Keratinocyte (primary cell): Measurements from ENCODE around the gene ZBTB7A. TPM values are rescaled to one million over a fixed set of nuclear protein-coding genes. Genes with fewer than 3 reads are reported as not detected.

Experiments
- DNase-seq: peaks from one replicate; pipeline ENCODE4 v3.0.0-alpha.2; 2011; ENCODE audit warnings: low read depth, missing footprints, low spot score
- FAIRE-seq: peaks from 2 replicates; lab custom pipeline; 2011; peaks lifted over from hg19 to GRCh38; lab: Jason Lieb, UNC
- H2AFZ ChIP-seq: 2 replicates; pipeline ENCODE4 v1.6.0; 2012; ENCODE audit warnings: low read length, control low read depth, inconsistent platforms; ENCODE audit not compliant: control insufficient read depth
- H3K27ac ChIP-seq: 2 replicates; pipeline ENCODE4 v1.5.1; 2011; ENCODE audit warnings: low read length; ENCODE audit not compliant: control insufficient read depth, insufficient read depth
- H3K27me3 ChIP-seq: 3 replicates; pipeline ENCODE4 v1.6.0; 2011; ENCODE audit warnings: low read length; ENCODE audit not compliant: control insufficient read depth, insufficient read depth; ENCODE audit errors: extremely low read depth
- H3K36me3 ChIP-seq, 2 experiments: 2 replicates in 1 of 2; 3 replicates in 1 of 2; pipeline ENCODE4 v1.5.1; 2011; ENCODE audit warnings: low read length in 2 of 2, mild to moderate bottlenecking in 1 of 2; ENCODE audit not compliant: control insufficient read depth in 2 of 2, insufficient read depth in 2 of 2; ENCODE audit errors: extremely low read depth in 1 of 2
- H3K4me1 ChIP-seq: 3 replicates; pipeline ENCODE4 v1.5.1; 2011; ENCODE audit warnings: low read length; ENCODE audit not compliant: control insufficient read depth, insufficient read depth; ENCODE audit errors: extremely low read depth
- H3K4me2 ChIP-seq: 3 replicates; pipeline ENCODE4 v1.6.0; 2011; ENCODE audit warnings: low read depth, low read length; ENCODE audit not compliant: control insufficient read depth, insufficient read depth; ENCODE audit errors: extremely low read depth
- H3K4me3 ChIP-seq, 3 experiments: fragments of 200-600 bp in 1 of 3; sonication (generic) in 1 of 3; 2 replicates in 2 of 3; 3 replicates in 1 of 3; pipeline ENCODE4 v1.5.1; 2011 to 2016; ENCODE audit warnings: low read length in 3 of 3, mild to moderate bottlenecking in 3 of 3, control low read depth in 2 of 3, inconsistent platforms in 1 of 3, low read depth in 1 of 3, mixed read lengths in 1 of 3, mixed run types in 1 of 3, moderate library complexity in 1 of 3; ENCODE audit not compliant: control insufficient read depth in 2 of 3, insufficient read depth in 2 of 3; ENCODE audit errors: extremely low read depth in 1 of 3
- H3K79me2 ChIP-seq: 2 replicates; pipeline ENCODE4 v1.6.0; 2012; ENCODE audit warnings: low read length; ENCODE audit not compliant: control insufficient read depth, insufficient read depth
- H3K9ac ChIP-seq: 3 replicates; pipeline ENCODE4 v1.6.0; 2011; ENCODE audit warnings: low read length; ENCODE audit not compliant: control insufficient read depth, insufficient read depth; ENCODE audit errors: extremely low read depth
- H3K9me1 ChIP-seq: 3 replicates; pipeline ENCODE4 v1.6.0; 2011; ENCODE audit warnings: low read length; ENCODE audit not compliant: control insufficient read depth, insufficient read depth; ENCODE audit errors: extremely low read depth
- H3K9me3 ChIP-seq: 2 replicates; pipeline ENCODE4 v1.5.1; 2012; ENCODE audit warnings: low read depth, low read length; ENCODE audit not compliant: control insufficient read depth
- H4K20me1 ChIP-seq: 3 replicates; pipeline ENCODE4 v1.6.0; 2011; ENCODE audit warnings: low read length; ENCODE audit not compliant: control insufficient read depth, insufficient read depth; ENCODE audit errors: extremely low read depth
- EZH2 ChIP-seq: IDR thresholded peaks from one replicate; pipeline ENCODE4 v1.6.1; 2012; ENCODE audit warnings: inconsistent platforms, mild to moderate bottlenecking, low read length, moderate library complexity
- dilution Hi-C: fragments of 300-500 bp; cut with MboI; formaldehyde crosslinking; loops from one replicate; pipeline ENCODE4 v1.7.0; 2020; ENCODE audit warnings: low sequenced_read_pairs; ENCODE audit not compliant: extremely low pct_ligation_motif_present
- polyA plus RNA-seq, 5 experiments: library from polyadenylated mRNA; depleted of rRNA in 3 of 5; stranded (reverse) in 3 of 5; stranded (forward) in 1 of 5; unstranded in 1 of 5; fragments of >200 nt; gene quantifications; 1 replicate in 1 of 5; 2 replicates in 3 of 5; 3 replicates in 1 of 5; pipeline versions ENCODE4 v1.2.1 to v1.2.3, GENCODE V29; 2011 to 2012; ENCODE audit warnings: missing spikeins in 2 of 5, low read depth in 1 of 5, low replicate concordance in 1 of 5
- TF ChIP-seq, protein P1 (sequence below), 3 experiments: IDR thresholded peaks in 1 of 3; conservative IDR thresholded peaks in 1 of 3; optimal IDR thresholded peaks in 1 of 3; 2 replicates in 2 of 3; 3 replicates in 1 of 3; pipeline versions ENCODE3 to v1.5.1; 2011; ENCODE audit warnings: low read length in 3 of 3, mild to moderate bottlenecking in 3 of 3, moderate library complexity in 2 of 3, control low read depth in 1 of 3, inconsistent platforms in 1 of 3; ENCODE audit not compliant: insufficient read depth in 2 of 3; ENCODE audit errors: extremely low read depth in 1 of 3

Gene ZBTB7A
- polyA plus RNA-seq, 1 donor (not counting 4 experiments of a cell fraction or from before 2014, with no cell fraction given): 3.7 TPM

DNA sequence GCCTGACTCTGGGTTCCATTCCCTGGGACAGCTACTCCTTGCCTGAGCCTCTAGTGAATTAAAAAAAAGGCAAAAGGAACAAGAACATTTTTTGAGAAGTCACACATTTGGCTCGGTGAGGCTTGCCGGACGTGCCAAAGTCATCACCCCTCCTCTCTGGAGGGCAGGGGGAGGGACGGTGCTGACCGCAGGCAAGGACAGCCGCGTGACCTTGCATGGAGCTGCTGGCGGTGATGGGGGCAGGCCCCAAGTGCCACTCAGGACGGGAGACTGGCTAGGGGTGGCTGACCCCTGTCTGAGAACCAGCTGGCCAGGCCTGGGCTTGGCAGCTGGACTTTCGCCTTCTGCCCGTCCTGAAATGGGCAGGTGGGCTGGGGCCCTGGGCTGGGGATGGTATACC lies 30.8 kb upstream of the ZBTB7A start:
- Histone ChIP-seq H3K4me1 (no peaks in the 10 kb centered on the region), H3K9ac (no peak overlapping the region), H3K4me3 (no peak overlapping the region), H4K20me1 (no peaks in the 10 kb centered on the region), H3K4me2 (no peak overlapping the region), H3K9me1 (no peaks in the 10 kb centered on the region), H3K27me3 (no peaks in the 10 kb centered on the region), H3K27ac (no peak overlapping the region), H3K79me2 (no peaks in the 10 kb centered on the region), H3K36me3 (peaks cover 24 to 35% of the 10 kb centered on the region in 2 experiments), H2AFZ (no peak overlapping the region), H3K9me3 (no peaks in the 10 kb centered on the region)
- dilution Hi-C loops: no loop called here
- DNase-seq: no peak
- no peak for FAIRE-seq
- TF ChIP-seq, protein P1, sequence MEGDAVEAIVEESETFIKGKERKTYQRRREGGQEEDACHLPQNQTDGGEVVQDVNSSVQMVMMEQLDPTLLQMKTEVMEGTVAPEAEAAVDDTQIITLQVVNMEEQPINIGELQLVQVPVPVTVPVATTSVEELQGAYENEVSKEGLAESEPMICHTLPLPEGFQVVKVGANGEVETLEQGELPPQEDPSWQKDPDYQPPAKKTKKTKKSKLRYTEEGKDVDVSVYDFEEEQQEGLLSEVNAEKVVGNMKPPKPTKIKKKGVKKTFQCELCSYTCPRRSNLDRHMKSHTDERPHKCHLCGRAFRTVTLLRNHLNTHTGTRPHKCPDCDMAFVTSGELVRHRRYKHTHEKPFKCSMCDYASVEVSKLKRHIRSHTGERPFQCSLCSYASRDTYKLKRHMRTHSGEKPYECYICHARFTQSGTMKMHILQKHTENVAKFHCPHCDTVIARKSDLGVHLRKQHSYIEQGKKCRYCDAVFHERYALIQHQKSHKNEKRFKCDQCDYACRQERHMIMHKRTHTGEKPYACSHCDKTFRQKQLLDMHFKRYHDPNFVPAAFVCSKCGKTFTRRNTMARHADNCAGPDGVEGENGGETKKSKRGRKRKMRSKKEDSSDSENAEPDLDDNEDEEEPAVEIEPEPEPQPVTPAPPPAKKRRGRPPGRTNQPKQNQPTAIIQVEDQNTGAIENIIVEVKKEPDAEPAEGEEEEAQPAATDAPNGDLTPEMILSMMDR (optimal IDR thresholded peaks at IDR 0.05 in 1 of 3, IDR thresholded peaks at IDR 0.05 in 1 of 3, conservative IDR thresholded peaks at IDR 0.05 in 1 of 3; ENCODE audit: extremely low read depth in 1 of 3, insufficient read depth in 2 of 3, low read length in 3 of 3): no peak
- no peak for TF ChIP-seq EZH2

DNA sequence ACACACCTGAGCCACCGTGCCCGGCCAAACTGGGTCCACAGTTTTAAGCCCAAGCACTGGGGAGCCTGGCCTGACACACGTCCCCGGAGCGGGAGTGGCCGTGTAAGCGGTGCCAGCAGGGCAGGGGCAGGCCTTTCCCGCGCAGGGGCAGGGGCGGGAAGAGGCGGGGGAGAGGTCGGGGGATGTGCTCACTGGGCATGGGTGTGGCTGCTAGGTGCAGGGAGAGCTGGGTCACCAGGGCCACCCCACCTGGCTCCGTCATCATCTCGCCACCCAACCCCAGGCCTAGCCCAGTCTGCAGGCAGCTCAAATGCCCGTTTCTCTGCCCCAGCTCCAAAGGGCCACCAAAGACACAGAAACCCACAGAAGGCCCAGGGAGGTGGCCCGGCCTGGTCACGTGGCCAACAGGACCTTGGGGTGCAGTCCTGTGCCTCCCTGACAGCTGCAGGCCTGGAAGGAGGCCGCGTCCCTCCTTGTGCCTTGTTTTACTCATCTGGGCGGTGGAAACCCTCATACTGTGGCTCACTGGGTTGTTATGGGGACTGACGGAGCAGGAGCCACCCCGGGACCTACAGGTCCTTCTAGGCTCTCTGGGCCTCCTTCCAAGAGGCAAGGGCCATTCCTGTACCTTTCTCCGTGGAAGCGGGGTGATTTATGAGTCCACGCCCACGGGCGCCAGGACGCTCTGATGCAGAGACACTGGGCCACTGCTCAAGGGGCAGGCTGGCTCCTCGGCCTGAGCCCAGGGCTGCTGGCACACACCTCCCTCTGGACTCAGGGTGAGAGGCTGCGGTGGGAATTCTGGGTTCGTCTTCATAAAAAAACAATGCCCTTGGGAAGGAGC lies 29.6 kb upstream of the ZBTB7A start:
- Histone ChIP-seq H3K9me3 (no peaks in the 10 kb centered on the region), H3K79me2 (no peaks in the 10 kb centered on the region), H3K36me3 (peaks cover 16 to 30% of the 10 kb centered on the region in 2 experiments), H3K27me3 (no peaks in the 10 kb centered on the region), H3K4me2 (no peak overlapping the region), H3K9ac (no peak overlapping the region), H4K20me1 (no peaks in the 10 kb centered on the region), H3K27ac (no peak overlapping the region), H3K4me3 (no peak overlapping the region), H2AFZ (no peak overlapping the region), H3K4me1 (no peaks in the 10 kb centered on the region), H3K9me1 (no peaks in the 10 kb centered on the region)
- TF ChIP-seq, protein P1 (optimal IDR thresholded peaks at IDR 0.05 in 1 of 3, IDR thresholded peaks at IDR 0.05 in 1 of 3, conservative IDR thresholded peaks at IDR 0.05 in 1 of 3; ENCODE audit: extremely low read depth in 1 of 3, insufficient read depth in 2 of 3, low read length in 3 of 3): no peak
- TF ChIP-seq EZH2: no peak
- DNase-seq (no peak), FAIRE-seq (no peak)
- dilution Hi-C loops: no loop called here
